ENCODE data around the gene INPP5F. TPM values are rescaled to one million over a fixed set of nuclear protein-coding genes. Genes with fewer than 3 reads are reported as not detected.

Gene INPP5F
- total and polyA plus RNA-seq, 10 donors, result 6.0 to 16.2 (median 10.9) TPM

DNA sequence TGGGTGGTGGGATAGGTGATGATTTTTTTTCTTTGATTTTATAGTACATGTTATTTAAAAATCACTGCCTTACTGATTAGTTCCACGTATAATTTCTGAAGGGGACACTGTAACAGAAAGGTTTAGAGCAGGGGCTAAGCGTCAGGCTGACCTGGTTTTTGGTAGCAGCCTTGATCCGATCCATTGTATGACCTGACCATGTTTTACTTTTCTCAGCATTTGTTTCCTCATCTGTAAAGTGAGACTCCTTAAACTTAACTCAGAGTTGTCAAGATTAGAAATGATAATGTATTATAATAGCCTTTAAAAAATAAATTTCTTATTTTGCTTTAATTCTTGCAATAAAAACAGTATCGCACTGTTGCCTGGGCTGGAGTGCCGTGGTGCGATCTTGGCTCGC is 23.6 kb downstream of the INPP5F start:
- 94 to 97% (median 96%) methylated on average over 7 of the region's 7 CpGs for WGBS, 5 donors
- TF ChIP-seq POLR2AphosphoS5 (IDR thresholded peaks at IDR 0.05) (no peak), POLR2A (IDR thresholded peaks at IDR 0.05) (no peak)
- TF ChIP-seq, protein P1, sequence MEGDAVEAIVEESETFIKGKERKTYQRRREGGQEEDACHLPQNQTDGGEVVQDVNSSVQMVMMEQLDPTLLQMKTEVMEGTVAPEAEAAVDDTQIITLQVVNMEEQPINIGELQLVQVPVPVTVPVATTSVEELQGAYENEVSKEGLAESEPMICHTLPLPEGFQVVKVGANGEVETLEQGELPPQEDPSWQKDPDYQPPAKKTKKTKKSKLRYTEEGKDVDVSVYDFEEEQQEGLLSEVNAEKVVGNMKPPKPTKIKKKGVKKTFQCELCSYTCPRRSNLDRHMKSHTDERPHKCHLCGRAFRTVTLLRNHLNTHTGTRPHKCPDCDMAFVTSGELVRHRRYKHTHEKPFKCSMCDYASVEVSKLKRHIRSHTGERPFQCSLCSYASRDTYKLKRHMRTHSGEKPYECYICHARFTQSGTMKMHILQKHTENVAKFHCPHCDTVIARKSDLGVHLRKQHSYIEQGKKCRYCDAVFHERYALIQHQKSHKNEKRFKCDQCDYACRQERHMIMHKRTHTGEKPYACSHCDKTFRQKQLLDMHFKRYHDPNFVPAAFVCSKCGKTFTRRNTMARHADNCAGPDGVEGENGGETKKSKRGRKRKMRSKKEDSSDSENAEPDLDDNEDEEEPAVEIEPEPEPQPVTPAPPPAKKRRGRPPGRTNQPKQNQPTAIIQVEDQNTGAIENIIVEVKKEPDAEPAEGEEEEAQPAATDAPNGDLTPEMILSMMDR (IDR thresholded peaks at IDR 0.05 in 8 of 11, conservative IDR thresholded peaks at IDR 0.05 in 3 of 11), result no peak
- intact Hi-C loops (cut with DNase I; ENCODE audit: low total_unique reads), result no loop called here
- DNase-seq, result no peak
- peaks cover 0 to 23% (median 10%) of the 10 kb centered on the region in 6 donors for H3K4me1 ChIP-seq
- H3K36me3 ChIP-seq, result peaks cover 0 to 15% (median 0%) of the 10 kb centered on the region in 6 donors
- no peaks in the 10 kb centered on the region for H3K9me3 ChIP-seq
- H3K4me3 ChIP-seq, result no peak overlapping the region
- H3K27me3 ChIP-seq (replicated peaks in 1 of 7), result no peaks in the 10 kb centered on the region
- no peak overlapping the region for H3K27ac ChIP-seq

DNA sequence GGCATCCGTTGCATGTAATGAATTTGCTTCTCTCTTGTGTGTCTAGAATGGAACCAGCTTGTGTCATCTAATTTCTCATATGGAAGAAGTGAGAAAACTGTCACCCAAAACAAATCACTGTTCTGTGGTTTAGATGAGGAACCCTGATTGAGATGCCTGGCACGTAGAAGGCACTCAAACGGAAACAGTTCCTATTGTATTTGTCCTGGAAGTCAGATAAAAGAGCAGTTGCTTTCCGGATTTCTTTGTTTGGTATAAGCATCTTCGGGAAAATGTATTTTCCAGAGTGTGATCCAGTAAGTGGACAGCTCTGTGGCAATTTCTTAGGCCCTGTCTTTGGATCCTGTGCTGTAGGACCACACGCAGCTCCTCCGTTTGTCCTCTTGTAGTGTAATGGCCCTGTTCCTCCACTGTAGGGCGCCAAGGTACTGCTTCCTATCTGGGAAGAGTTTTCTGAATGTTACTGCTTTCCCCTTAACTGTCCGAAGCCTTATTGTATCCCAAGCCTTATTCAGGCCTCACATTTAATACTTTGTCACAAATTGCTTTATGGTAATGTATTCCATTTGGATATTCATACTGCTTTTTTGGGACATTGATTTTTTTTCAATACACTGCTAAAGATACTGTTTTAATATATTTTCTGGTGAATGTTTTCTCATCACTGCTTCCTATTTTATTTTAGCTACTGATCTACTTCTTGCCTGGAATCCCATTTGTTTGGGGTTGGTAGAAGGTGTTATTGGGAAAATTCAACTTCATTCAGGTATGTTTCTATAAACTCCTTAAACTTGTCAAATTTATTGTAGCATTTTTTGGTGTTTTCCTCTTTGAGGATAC is 24.8 kb downstream of the INPP5F start:
- WGBS, 5 donors, result 25 to 34% (median 29%) methylated on average over 9 of the region's 9 CpGs
- no peaks in the 10 kb centered on the region for H3K9me3 ChIP-seq
- no peak overlapping the region for H3K4me3 ChIP-seq
- H3K4me1 ChIP-seq, result peaks cover 0 to 23% (median 10%) of the 10 kb centered on the region in 6 donors
- H3K27me3 ChIP-seq (replicated peaks in 1 of 7), result no peaks in the 10 kb centered on the region
- TF ChIP-seq POLR2A (IDR thresholded peaks at IDR 0.05) (no peak), POLR2AphosphoS5 (IDR thresholded peaks at IDR 0.05) (peak in 1 of 3 donors; percentile 18)
- TF ChIP-seq, protein P1 (IDR thresholded peaks at IDR 0.05 in 8 of 11, conservative IDR thresholded peaks at IDR 0.05 in 3 of 11), result peak; percentile 74 to 93 (median 89)
- H3K36me3 ChIP-seq, result peaks cover 0 to 15% (median 0%) of the 10 kb centered on the region in 6 donors
- H3K27ac ChIP-seq, result no peak overlapping the region
- DNase-seq, result peak; percentile 80
- intact Hi-C loops (cut with DNase I; ENCODE audit: low total_unique reads), result loop anchor here (5.0 to 10.0 kb wide), 2 partner anchors 66 to 107 kb away; no protein-coding TSS in a partner anchor

DNA sequence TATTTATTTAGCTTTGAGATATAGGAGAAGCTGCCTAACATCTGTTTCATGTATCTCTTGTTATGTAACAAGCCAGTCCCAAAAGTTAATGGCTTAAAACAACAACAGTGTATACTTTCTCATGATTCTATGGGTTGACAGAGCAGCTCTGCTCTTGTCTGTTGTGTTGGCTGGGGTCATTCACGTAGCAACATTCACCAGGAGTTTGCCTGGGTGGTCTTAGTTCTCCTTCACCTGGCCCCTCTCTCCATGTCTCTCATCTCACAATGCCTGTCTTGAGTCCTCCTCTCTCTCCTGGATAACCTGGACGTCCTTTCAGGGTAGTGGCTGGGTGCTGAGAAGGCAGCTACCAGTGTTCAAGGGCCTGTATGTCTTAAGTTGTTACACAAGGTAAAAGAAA is 27.5 kb downstream of the INPP5F start:
- WGBS, 5 donors, result 90 to 97% (median 93%) methylated on average over 2 of the region's 2 CpGs
- Histone ChIP-seq H3K36me3 (peaks cover 0 to 19% (median 0%) of the 10 kb centered on the region in 6 donors), H3K27me3 (replicated peaks in 1 of 7) (no peaks in the 10 kb centered on the region), H3K27ac (no peak overlapping the region), H3K4me3 (no peak overlapping the region), H3K4me1 (peaks cover 0 to 23% (median 10%) of the 10 kb centered on the region in 6 donors), H3K9me3 (no peaks in the 10 kb centered on the region)
- TF ChIP-seq POLR2A (IDR thresholded peaks at IDR 0.05) (no peak), POLR2AphosphoS5 (IDR thresholded peaks at IDR 0.05) (no peak)
- TF ChIP-seq, protein P1 (IDR thresholded peaks at IDR 0.05 in 8 of 11, conservative IDR thresholded peaks at IDR 0.05 in 3 of 11), result no peak
- DNase-seq, result no peak
- intact Hi-C loops (cut with DNase I; ENCODE audit: low total_unique reads), result loop anchor here (5.0 to 10.0 kb wide), 2 partner anchors 69 to 104 kb away; no protein-coding TSS in a partner anchor

DNA sequence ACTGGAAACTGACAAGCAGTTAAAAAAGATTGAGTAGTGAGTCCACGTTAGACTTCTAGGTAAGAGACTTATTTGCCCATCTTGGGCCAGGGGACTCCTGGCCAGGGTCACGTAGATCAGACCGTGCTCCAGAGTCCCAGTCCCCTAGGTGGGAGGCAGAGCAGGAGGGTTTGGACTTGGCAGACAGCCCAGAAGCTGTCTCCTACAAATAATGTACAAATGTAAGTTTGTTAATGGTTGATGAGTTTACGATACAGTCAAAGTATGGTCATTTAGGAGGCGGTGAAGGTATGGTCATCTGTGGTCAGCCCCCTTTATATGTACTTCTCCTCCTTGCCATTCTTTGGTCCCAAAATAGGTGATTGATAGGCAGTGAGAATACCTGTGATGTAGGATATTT is 28.2 kb downstream of the INPP5F start:
- Histone ChIP-seq H3K27ac (no peak overlapping the region), H3K4me1 (peaks cover 0 to 23% (median 10%) of the 10 kb centered on the region in 6 donors), H3K27me3 (replicated peaks in 1 of 7) (no peaks in the 10 kb centered on the region), H3K36me3 (peaks cover 0 to 19% (median 0%) of the 10 kb centered on the region in 6 donors), H3K9me3 (no peaks in the 10 kb centered on the region), H3K4me3 (no peak overlapping the region)
- no peak for DNase-seq
- TF ChIP-seq, protein P1 (IDR thresholded peaks at IDR 0.05 in 8 of 11, conservative IDR thresholded peaks at IDR 0.05 in 3 of 11), result no peak
- TF ChIP-seq POLR2AphosphoS5 (IDR thresholded peaks at IDR 0.05) (no peak), POLR2A (IDR thresholded peaks at IDR 0.05) (no peak)
- 83 to 88% (median 87%) methylated on average over 5 of the region's 5 CpGs for WGBS, 5 donors
- intact Hi-C loops (cut with DNase I; ENCODE audit: low total_unique reads), result loop anchor here (5.0 to 10.0 kb wide), 2 partner anchors 69 to 103 kb away; no protein-coding TSS in a partner anchor

Data from spleen (tissue), 11 donors.